ENCODE data around the gene UROC1.

GRCh38 chr3:126514161-126514560, 3.4 kb downstream of the UROC1 start:
- TF ChIP-seq EZH2 (IDR thresholded peaks at IDR 0.05; ENCODE audit: low read depth, unreplicated experiment) (no peak), CTCF (conservative IDR thresholded peaks at IDR 0.05; ENCODE audit: low read depth in 2 of 2) (no peak), POLR2AphosphoS5 (IDR thresholded peaks at IDR 0.05; ENCODE audit: low read depth) (no peak), CREB1 (CRISPR knock-in tag; IDR thresholded peaks at IDR 0.05; ENCODE audit: low read depth) (no peak), REST (IDR thresholded peaks at IDR 0.05; ENCODE audit: unreplicated experiment) (no peak), EZH2phosphoT487 (IDR thresholded peaks at IDR 0.05; ENCODE audit: unreplicated experiment) (no peak), STAT1 (IDR thresholded peaks at IDR 0.05; ENCODE audit: unreplicated experiment) (no peak), ETS1 (IDR thresholded peaks at IDR 0.05) (no peak), ZNF114 (CRISPR knock-in tag; IDR thresholded peaks at IDR 0.05) (no peak), JUNB (IDR thresholded peaks at IDR 0.05; ENCODE audit: unreplicated experiment) (no peak), NANOG (IDR thresholded peaks at IDR 0.05; ENCODE audit: borderline replicate concordance) (no peak)
